Fibroblast of skin of back (primary cell): ENCODE data around the gene NAP1L4.
A peak's percentile ranks its signal among the peaks of the same experiment; 100 is the strongest.

Experiments used
- DNase-seq: peaks from one replicate; pipeline ENCODE4 v3.0.0-alpha.2; 2013

The NAP1L4 gene

GRCh38 chr11:2904153-2905052 is 87.7 kb downstream of the NAP1L4 start:
- no peak for DNase-seq

GRCh38 chr11:2903672-2904011 is 88.5 kb downstream of the NAP1L4 start:
- DNase-seq = no peak

- DNase-seq = no peak
Measured at GRCh38 chr11:2902784-2903671, 89.1 kb downstream of the NAP1L4 start.

GRCh38 chr11:2901854-2902783 is 90.0 kb downstream of the NAP1L4 start:
- DNase-seq = peak; percentile 94

- no peak for DNase-seq
Measured at GRCh38 chr11:2901196-2901796, 90.8 kb downstream of the NAP1L4 start.

GRCh38 chr11:2899080-2899783 is 92.9 kb downstream of the NAP1L4 start:
- no peak for DNase-seq

- peak; percentile 91 for DNase-seq
Measured at GRCh38 chr11:2898366-2899079, 93.6 kb downstream of the NAP1L4 start.

GRCh38 chr11:2897048-2897447 is 95.1 kb downstream of the NAP1L4 start:
- DNase-seq = no peak

- no peak for DNase-seq
Measured at GRCh38 chr11:2896047-2896446, 96.1 kb downstream of the NAP1L4 start.
